ENCODE results near the gene METTL16. TPM values are rescaled to one million over a fixed set of nuclear protein-coding genes. Genes with fewer than 3 reads are reported as not detected.
"Not testable (repeated sequence)": the region's sequence is repeated elsewhere in the genome, so short reads cannot be mapped to it uniquely, and the experiment has no call there.

Gene METTL16
- total RNA-seq, 2 experiments from 2014 or later = 55.7 to 58.0 TPM

DNA sequence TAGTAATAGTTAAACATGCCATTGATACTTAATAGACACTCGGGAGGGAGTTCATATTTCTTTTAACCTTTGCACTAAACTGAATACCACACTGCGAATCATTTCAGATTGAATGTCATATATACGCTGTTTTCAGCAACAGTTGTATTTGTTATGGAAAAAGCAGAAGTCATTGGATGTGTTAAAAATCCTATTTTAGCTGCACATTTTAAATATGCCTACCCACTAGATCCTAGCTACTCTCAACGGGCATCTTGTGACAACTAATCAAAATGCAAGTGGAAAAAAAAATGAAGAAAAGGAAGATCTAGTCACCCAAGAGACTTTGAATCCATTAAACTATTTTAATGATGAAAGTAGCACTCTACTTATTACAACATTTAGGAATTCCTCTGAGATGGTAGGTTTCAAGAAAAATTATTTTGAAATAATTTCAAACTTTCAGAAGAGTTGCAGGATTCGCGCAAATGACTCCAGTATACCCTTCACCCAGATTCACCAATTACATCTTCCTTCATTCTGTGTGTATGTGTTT, 59.4 kb downstream of the METTL16 start:
- Histone ChIP-seq H3K36me3 (ENCODE audit: insufficient read depth, low read length) (peaks cover 14% of the 10 kb centered on the region), H3K9me3 (ENCODE audit: control insufficient read depth in 1 of 2, insufficient read depth in 1 of 2, low read length in 2 of 2) (no peaks in the 10 kb centered on the region), H3K27me3 (ENCODE audit: control insufficient read depth in 1 of 2, insufficient read depth in 2 of 2, low read length in 2 of 2) (no peaks in the 10 kb centered on the region), H3K4me1 (ENCODE audit: insufficient read depth, low read length) (no peaks in the 10 kb centered on the region), H3K27ac (ENCODE audit: low read depth in 1 of 2, low read length in 2 of 2) (no peak overlapping the region), H3K4me3 (ENCODE audit: low read length) (no peak overlapping the region)
- intact Hi-C loops (cut with DNase I, micrococcal nuclease) = no loop called here
- ATAC-seq (ENCODE audit: poor library complexity) (no peak), DNase-seq (no peak)
- no peaks in the 10 kb centered on the region for H3K27me3 Mint-ChIP-seq
- H3K9me3 Mint-ChIP-seq = no peaks in the 10 kb centered on the region
- TF ChIP-seq, protein P1, sequence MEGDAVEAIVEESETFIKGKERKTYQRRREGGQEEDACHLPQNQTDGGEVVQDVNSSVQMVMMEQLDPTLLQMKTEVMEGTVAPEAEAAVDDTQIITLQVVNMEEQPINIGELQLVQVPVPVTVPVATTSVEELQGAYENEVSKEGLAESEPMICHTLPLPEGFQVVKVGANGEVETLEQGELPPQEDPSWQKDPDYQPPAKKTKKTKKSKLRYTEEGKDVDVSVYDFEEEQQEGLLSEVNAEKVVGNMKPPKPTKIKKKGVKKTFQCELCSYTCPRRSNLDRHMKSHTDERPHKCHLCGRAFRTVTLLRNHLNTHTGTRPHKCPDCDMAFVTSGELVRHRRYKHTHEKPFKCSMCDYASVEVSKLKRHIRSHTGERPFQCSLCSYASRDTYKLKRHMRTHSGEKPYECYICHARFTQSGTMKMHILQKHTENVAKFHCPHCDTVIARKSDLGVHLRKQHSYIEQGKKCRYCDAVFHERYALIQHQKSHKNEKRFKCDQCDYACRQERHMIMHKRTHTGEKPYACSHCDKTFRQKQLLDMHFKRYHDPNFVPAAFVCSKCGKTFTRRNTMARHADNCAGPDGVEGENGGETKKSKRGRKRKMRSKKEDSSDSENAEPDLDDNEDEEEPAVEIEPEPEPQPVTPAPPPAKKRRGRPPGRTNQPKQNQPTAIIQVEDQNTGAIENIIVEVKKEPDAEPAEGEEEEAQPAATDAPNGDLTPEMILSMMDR (IDR thresholded peaks at IDR 0.05) = no peak
- POLR2A ChIA-PET = interaction anchor here (0.6 kb wide), 1 partner anchor 10 kb away, joined by 3 read pairs; no protein-coding TSS in a partner anchor
- CTCF ChIA-PET = no interaction called here
- H3K36me3 Mint-ChIP-seq (ENCODE audit: low read depth) = peaks cover 48% of the 10 kb centered on the region
- no peak overlapping the region for H3K4me3 Mint-ChIP-seq
- H3K4me1 Mint-ChIP-seq (ENCODE audit: low read depth) = peaks cover 5% of the 10 kb centered on the region
- H3K27ac Mint-ChIP-seq = peak overlapping the region; percentile 44

DNA sequence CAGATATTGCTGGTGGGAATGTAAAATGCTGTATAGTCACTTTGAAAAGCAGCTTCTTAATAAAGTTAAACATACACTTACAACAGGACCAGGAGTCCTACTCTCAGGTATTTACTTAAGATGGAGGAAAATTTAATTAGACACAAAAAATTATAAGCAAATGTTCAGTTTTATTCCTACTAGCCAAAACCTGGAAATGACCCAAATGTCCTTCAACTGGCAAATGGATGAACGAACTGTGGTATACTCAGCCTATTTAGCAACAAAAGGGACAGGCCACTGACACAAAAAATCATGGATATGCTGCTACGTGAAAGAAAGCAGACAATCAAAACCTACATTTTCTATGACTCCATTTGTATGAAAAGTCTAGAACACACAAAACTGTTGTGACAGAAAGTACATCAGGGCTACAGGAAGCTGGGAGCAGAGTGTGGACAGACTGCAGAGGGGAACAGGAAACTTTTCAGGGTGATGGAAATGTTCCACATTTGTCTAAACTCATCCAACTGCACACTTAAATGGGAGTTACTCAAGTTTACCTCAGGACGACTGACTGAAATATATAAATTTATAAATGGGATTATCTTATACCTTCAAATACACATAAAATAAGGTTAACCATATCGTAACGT, 61.6 kb downstream of the METTL16 start:
- Histone ChIP-seq H3K27ac (ENCODE audit: low read depth in 1 of 2, low read length in 2 of 2) (no peak overlapping the region), H3K9me3 (ENCODE audit: control insufficient read depth in 1 of 2, insufficient read depth in 1 of 2, low read length in 2 of 2) (peaks cover 0 to 7% of the 10 kb centered on the region in 2 experiments), H3K36me3 (ENCODE audit: insufficient read depth, low read length) (peaks cover 4% of the 10 kb centered on the region), H3K4me1 (ENCODE audit: insufficient read depth, low read length) (no peaks in the 10 kb centered on the region), H3K27me3 (ENCODE audit: control insufficient read depth in 1 of 2, insufficient read depth in 2 of 2, low read length in 2 of 2) (no peaks in the 10 kb centered on the region), H3K4me3 (ENCODE audit: low read length) (no peak overlapping the region)
- Mint-ChIP-seq H3K4me3 (no peak overlapping the region), H3K36me3 (ENCODE audit: low read depth) (peaks cover 48% of the 10 kb centered on the region), H3K27ac (no peak overlapping the region), H3K9me3 (peaks cover 4% of the 10 kb centered on the region), H3K4me1 (ENCODE audit: low read depth) (peaks cover 5% of the 10 kb centered on the region), H3K27me3 (no peaks in the 10 kb centered on the region)
- ATAC-seq (ENCODE audit: poor library complexity) (no peak), DNase-seq (no peak)
- POLR2A ChIA-PET = no interaction called here
- CTCF ChIA-PET = interaction anchor here (1.4 kb wide), 1 partner anchor 34 kb away, joined by 4 read pairs; no protein-coding TSS in a partner anchor
- TF ChIP-seq, protein P1 (IDR thresholded peaks at IDR 0.05) = no peak
- intact Hi-C loops (cut with DNase I, micrococcal nuclease) = no loop called here

DNA sequence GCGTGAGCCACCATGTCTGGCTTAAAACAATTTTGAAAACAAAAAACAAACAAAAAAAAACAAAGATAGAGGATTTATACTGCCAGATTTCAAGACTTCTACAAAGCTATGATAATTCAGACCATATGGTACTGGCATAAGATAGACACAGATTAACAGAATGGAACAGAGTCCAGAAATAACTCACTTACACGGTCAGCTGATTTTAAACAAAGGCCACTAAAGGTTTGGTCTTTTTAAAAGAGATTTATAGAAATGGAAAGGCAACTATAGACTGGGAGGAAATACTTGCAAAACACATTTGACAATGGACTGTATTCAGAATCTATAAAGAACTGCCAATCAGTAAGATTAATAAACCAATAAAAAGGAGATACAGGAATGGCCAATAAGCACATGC, 62.2 kb downstream of the METTL16 start:
- no peak for DNase-seq
- ChIA-PET POLR2A (no interaction called here), CTCF (interaction anchor here (1.4 kb wide), 1 partner anchor 35 kb away, joined by 4 read pairs; no protein-coding TSS in a partner anchor)
- Mint-ChIP-seq H3K27me3 (no peaks in the 10 kb centered on the region), H3K4me3 (no peak overlapping the region), H3K27ac (no peak overlapping the region), H3K4me1 (ENCODE audit: low read depth) (peaks cover 5% of the 10 kb centered on the region), H3K36me3 (ENCODE audit: low read depth) (peaks cover 51% of the 10 kb centered on the region), H3K9me3 (peaks cover 4% of the 10 kb centered on the region)
- intact Hi-C loops (cut with DNase I, micrococcal nuclease) = no loop called here
- no peaks in the 10 kb centered on the region for H3K27me3 ChIP-seq (ENCODE audit: control insufficient read depth in 1 of 2, insufficient read depth in 2 of 2, low read length in 2 of 2)
- H3K4me1 ChIP-seq (ENCODE audit: insufficient read depth, low read length) = no peaks in the 10 kb centered on the region
- no peak for ATAC-seq (ENCODE audit: poor library complexity)
- H3K9me3 ChIP-seq (ENCODE audit: control insufficient read depth in 1 of 2, insufficient read depth in 1 of 2, low read length in 2 of 2) = peaks cover 0 to 7% of the 10 kb centered on the region in 2 experiments
- H3K36me3 ChIP-seq (ENCODE audit: insufficient read depth, low read length) = peaks cover 7% of the 10 kb centered on the region
- no peak overlapping the region for H3K4me3 ChIP-seq (ENCODE audit: low read length)
- TF ChIP-seq, protein P1 (IDR thresholded peaks at IDR 0.05) = no peak
- no peak overlapping the region for H3K27ac ChIP-seq (ENCODE audit: low read depth in 1 of 2, low read length in 2 of 2)

DNA sequence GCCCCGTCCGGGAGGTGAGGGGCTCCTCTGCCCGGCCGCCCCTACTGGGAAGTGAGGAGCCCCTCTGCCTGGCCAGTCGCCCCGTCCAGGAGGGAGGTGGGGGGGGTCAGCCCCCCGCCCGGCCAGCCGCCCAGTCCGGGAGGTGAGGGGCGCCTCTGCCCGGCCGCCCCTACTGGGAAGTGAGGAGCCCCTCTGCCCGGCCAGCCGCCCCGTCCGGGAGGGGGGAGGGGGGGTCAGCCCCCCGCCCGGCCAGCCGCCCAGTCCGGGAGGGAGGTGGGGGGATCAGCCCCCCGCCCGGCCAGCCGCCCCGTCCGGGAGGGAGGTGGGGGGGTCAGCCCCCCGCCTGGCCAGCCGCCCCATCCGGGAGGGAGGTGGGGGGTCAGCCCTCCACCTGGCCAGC, 64.2 kb downstream of the METTL16 start:
- H3K27me3 Mint-ChIP-seq; DNase-seq; H3K27ac ChIP-seq (ENCODE audit: low read depth in 1 of 2, low read length in 2 of 2); CTCF ChIA-PET; H3K4me3 ChIP-seq (ENCODE audit: low read length); H3K27me3 ChIP-seq (ENCODE audit: control insufficient read depth in 1 of 2, insufficient read depth in 2 of 2, low read length in 2 of 2); H3K4me1 ChIP-seq (ENCODE audit: insufficient read depth, low read length); H3K9me3 ChIP-seq (ENCODE audit: control insufficient read depth in 1 of 2, insufficient read depth in 1 of 2, low read length in 2 of 2); H3K9me3 Mint-ChIP-seq; intact Hi-C loops (cut with DNase I, micrococcal nuclease); H3K4me3 Mint-ChIP-seq; H3K36me3 ChIP-seq (ENCODE audit: insufficient read depth, low read length); H3K4me1 Mint-ChIP-seq (ENCODE audit: low read depth); H3K27ac Mint-ChIP-seq; POLR2A ChIA-PET; ATAC-seq (ENCODE audit: poor library complexity): not testable (repeated sequence)
- H3K36me3 Mint-ChIP-seq (ENCODE audit: low read depth) = peaks cover 55% of the 10 kb centered on the region
